Measurements from ENCODE around the gene USP6. TPM values are rescaled to one million over a fixed set of nuclear protein-coding genes. Genes with fewer than 3 reads are reported as not detected.
"Not testable (repeated sequence)": the region's sequence is repeated elsewhere in the genome, so short reads cannot be mapped to it uniquely, and the experiment has no call there.

Gene USP6
- total RNA-seq, 1 experiment from 2014 or later = 0.10 TPM

- CTCF ChIA-PET; BruUV-seq (replicated peaks): not testable (repeated sequence)
Measured at GRCh38 chr17:5142877-5143276, 27.0 kb downstream of the USP6 start.

DNA sequence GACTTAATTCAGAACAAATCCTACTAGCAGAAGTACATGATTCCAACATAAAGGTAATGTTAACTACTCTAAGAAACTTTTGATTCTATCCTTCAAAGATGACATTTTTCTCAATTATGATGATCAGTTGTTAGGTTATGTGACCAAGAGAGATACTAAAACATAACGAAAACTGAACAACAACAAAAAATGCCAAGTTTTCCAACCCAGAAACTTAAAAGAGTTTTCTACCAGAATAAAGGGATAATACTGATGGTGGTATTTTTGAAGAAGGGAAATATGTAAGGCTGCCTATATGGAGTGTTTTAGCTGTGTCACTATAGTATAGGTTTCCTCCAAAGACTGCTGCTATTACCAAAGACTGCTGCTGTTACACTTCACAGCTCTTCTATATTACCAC, 30.3 kb downstream of the USP6 start:
- H3K9me3 ChIP-seq (ENCODE audit: control insufficient read depth in 1 of 2, insufficient read depth in 1 of 2, low read depth in 1 of 2, low read length in 2 of 2); H3K9ac ChIP-seq (ENCODE audit: low read length); DNase-seq (ENCODE audit: low read depth, low spot score); H3K4me3 ChIP-seq (replicated peaks in 1 of 2; ENCODE audit: low read depth in 1 of 2, low read length in 2 of 2); POLR2A ChIA-PET; H3K27me3 ChIP-seq (ENCODE audit: insufficient read depth, low read length); CTCF ChIA-PET; H3K27ac ChIP-seq (ENCODE audit: low read depth, low read length); H3K4me1 ChIP-seq (ENCODE audit: control insufficient read depth in 1 of 2, insufficient read depth in 2 of 2, low read length in 2 of 2); BruUV-seq (replicated peaks); H4K20me1 ChIP-seq (ENCODE audit: insufficient read depth); H3K79me2 ChIP-seq (ENCODE audit: insufficient read depth, low read length); RAD21 ChIA-PET (ENCODE audit: low non-redundant PET in 1 of 2, low total read pairs in 2 of 2, uncharacterized antibody in 2 of 2, unreplicated experiment in 2 of 2); H2AFZ ChIP-seq (ENCODE audit: low read depth, low read length, poor library complexity, severe bottlenecking); H3K9me2 ChIP-seq (ENCODE audit: insufficient read depth); H3K4me2 ChIP-seq (ENCODE audit: low read length); intact Hi-C loops (cut with micrococcal nuclease); H3K36me3 ChIP-seq (ENCODE audit: control insufficient read depth in 1 of 2, insufficient read depth in 2 of 2, low read length in 2 of 2); ATAC-seq: not testable (repeated sequence)

More at GRCh38 chr17:5142877-5143276, 27.0 kb downstream of the USP6 start:
- H2AFZ ChIP-seq (ENCODE audit: low read depth, low read length, poor library complexity, severe bottlenecking); H3K9me3 ChIP-seq (ENCODE audit: control insufficient read depth in 1 of 2, insufficient read depth in 1 of 2, low read depth in 1 of 2, low read length in 2 of 2); H3K27me3 ChIP-seq (ENCODE audit: insufficient read depth, low read length); H3K79me2 ChIP-seq (ENCODE audit: insufficient read depth, low read length); DNase-seq (ENCODE audit: low read depth, low spot score); intact Hi-C loops (cut with micrococcal nuclease); H3K9ac ChIP-seq (ENCODE audit: low read length); H4K20me1 ChIP-seq (ENCODE audit: insufficient read depth); H3K27ac ChIP-seq (ENCODE audit: low read depth, low read length); ATAC-seq; POLR2A ChIA-PET; H3K4me2 ChIP-seq (ENCODE audit: low read length); H3K36me3 ChIP-seq (ENCODE audit: control insufficient read depth in 1 of 2, insufficient read depth in 2 of 2, low read length in 2 of 2); RAD21 ChIA-PET (ENCODE audit: low non-redundant PET in 1 of 2, low total read pairs in 2 of 2, uncharacterized antibody in 2 of 2, unreplicated experiment in 2 of 2); H3K4me3 ChIP-seq (replicated peaks in 1 of 2; ENCODE audit: low read depth in 1 of 2, low read length in 2 of 2); H3K9me2 ChIP-seq (ENCODE audit: insufficient read depth); H3K4me1 ChIP-seq (ENCODE audit: control insufficient read depth in 1 of 2, insufficient read depth in 2 of 2, low read length in 2 of 2): not testable (repeated sequence)

- H3K36me3 ChIP-seq (ENCODE audit: control insufficient read depth in 1 of 2, insufficient read depth in 2 of 2, low read length in 2 of 2); DNase-seq (ENCODE audit: low read depth, low spot score); RAD21 ChIA-PET (ENCODE audit: low non-redundant PET in 1 of 2, low total read pairs in 2 of 2, uncharacterized antibody in 2 of 2, unreplicated experiment in 2 of 2); H3K79me2 ChIP-seq (ENCODE audit: insufficient read depth, low read length); H3K9ac ChIP-seq (ENCODE audit: low read length); intact Hi-C loops (cut with micrococcal nuclease); H3K9me3 ChIP-seq (ENCODE audit: control insufficient read depth in 1 of 2, insufficient read depth in 1 of 2, low read depth in 1 of 2, low read length in 2 of 2); H3K4me1 ChIP-seq (ENCODE audit: control insufficient read depth in 1 of 2, insufficient read depth in 2 of 2, low read length in 2 of 2); ATAC-seq; H2AFZ ChIP-seq (ENCODE audit: low read depth, low read length, poor library complexity, severe bottlenecking); POLR2A ChIA-PET; H3K4me2 ChIP-seq (ENCODE audit: low read length); CTCF ChIA-PET; BruUV-seq (replicated peaks); H3K4me3 ChIP-seq (replicated peaks in 1 of 2; ENCODE audit: low read depth in 1 of 2, low read length in 2 of 2); H4K20me1 ChIP-seq (ENCODE audit: insufficient read depth); H3K27ac ChIP-seq (ENCODE audit: low read depth, low read length); H3K27me3 ChIP-seq (ENCODE audit: insufficient read depth, low read length); H3K9me2 ChIP-seq (ENCODE audit: insufficient read depth): not testable (repeated sequence)
Measured at GRCh38 chr17:5160702-5161101, 44.9 kb downstream of the USP6 start.

GRCh38 chr17:5161793-5162192, 46.0 kb downstream of the USP6 start:
- BruUV-seq (replicated peaks); H3K79me2 ChIP-seq (ENCODE audit: insufficient read depth, low read length); CTCF ChIA-PET; H2AFZ ChIP-seq (ENCODE audit: low read depth, low read length, poor library complexity, severe bottlenecking); H3K4me1 ChIP-seq (ENCODE audit: control insufficient read depth in 1 of 2, insufficient read depth in 2 of 2, low read length in 2 of 2); H3K4me2 ChIP-seq (ENCODE audit: low read length); H3K36me3 ChIP-seq (ENCODE audit: control insufficient read depth in 1 of 2, insufficient read depth in 2 of 2, low read length in 2 of 2); intact Hi-C loops (cut with micrococcal nuclease); POLR2A ChIA-PET; H3K27ac ChIP-seq (ENCODE audit: low read depth, low read length); ATAC-seq; H3K9me3 ChIP-seq (ENCODE audit: control insufficient read depth in 1 of 2, insufficient read depth in 1 of 2, low read depth in 1 of 2, low read length in 2 of 2); RAD21 ChIA-PET (ENCODE audit: low non-redundant PET in 1 of 2, low total read pairs in 2 of 2, uncharacterized antibody in 2 of 2, unreplicated experiment in 2 of 2); H3K9me2 ChIP-seq (ENCODE audit: insufficient read depth); H3K27me3 ChIP-seq (ENCODE audit: insufficient read depth, low read length); DNase-seq (ENCODE audit: low read depth, low spot score); H4K20me1 ChIP-seq (ENCODE audit: insufficient read depth); H3K4me3 ChIP-seq (replicated peaks in 1 of 2; ENCODE audit: low read depth in 1 of 2, low read length in 2 of 2); H3K9ac ChIP-seq (ENCODE audit: low read length): not testable (repeated sequence)
